Testis (tissue), 2 donors: ENCODE data around the gene KLF7.

ENCODE experiments used
- CTCF ChIP-seq, 3 experiments: fragments of 450-650 bp in 2 of 3; fragments of 200-600 bp in 1 of 3; sonication (generic) in 1 of 3; IDR thresholded peaks; one replicate each; pipeline ENCODE4 v1.5.1; 2016 to 2019; ENCODE audit warnings: antibody characterized with exemption in 3 of 3, mild to moderate bottlenecking in 2 of 3, moderate library complexity in 1 of 3
- POLR2A ChIP-seq: fragments of 450-650 bp; IDR thresholded peaks from one replicate; pipeline ENCODE4 v1.6.1; 2017; ENCODE audit warnings: antibody characterized with exemption, mild to moderate bottlenecking, moderate library complexity

GRCh38 chr2:207055257-207055656, 110.5 kb downstream of the KLF7 start:
- TF ChIP-seq POLR2A (no peak), CTCF (IDR thresholded peaks at IDR 0.05) (no peak)
